HG02610 (cell line): ENCODE results near the gene FOXK2.
A peak's percentile ranks its signal among the peaks of the same experiment; 100 is the strongest.

Experiments
- ATAC-seq: cut with Tn5 transposase; IDR thresholded peaks from one replicate; pipeline ENCODE4 v1.9.1; 2021; ENCODE audit warnings: mild to moderate bottlenecking, moderate library complexity; ENCODE audit not compliant: unreplicated experiment

FOXK2 gene

GRCh38 chr17:82518826-82519810 lies at the start of gene FOXK2:
Gene FOXK2, plus strand, starts transcription at chr17:82519732. Its CDS starts 157 bp downstream, at chr17:82519889.
- peak; percentile 93 for ATAC-seq

- ATAC-seq = no peak
Observed at GRCh38 chr17:82470065-82470464, 49.5 kb upstream of the FOXK2 start.

GRCh38 chr17:82474223-82475010 lies 45.1 kb upstream of the FOXK2 start:
- ATAC-seq = no peak

DNA sequence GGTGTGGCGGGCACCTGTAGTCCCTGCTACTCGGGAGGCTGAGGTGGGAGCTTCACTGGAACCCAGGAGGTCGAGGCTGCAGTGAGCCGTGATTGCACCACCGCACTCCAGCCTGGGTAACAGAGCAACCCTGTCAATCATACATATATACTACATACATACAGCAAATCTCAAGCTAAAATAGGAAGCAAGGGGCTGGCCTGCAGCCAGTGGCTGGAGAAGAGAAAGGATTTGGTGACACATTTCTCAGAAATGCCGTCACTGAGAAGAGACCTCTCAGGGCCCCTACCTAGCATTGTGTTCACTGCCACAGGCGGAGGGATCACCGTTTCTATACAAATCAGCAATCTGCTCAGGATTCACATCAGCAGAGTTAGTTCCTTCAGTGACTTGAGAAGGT lies 44.1 kb upstream of the FOXK2 start:
- no peak for ATAC-seq

DNA sequence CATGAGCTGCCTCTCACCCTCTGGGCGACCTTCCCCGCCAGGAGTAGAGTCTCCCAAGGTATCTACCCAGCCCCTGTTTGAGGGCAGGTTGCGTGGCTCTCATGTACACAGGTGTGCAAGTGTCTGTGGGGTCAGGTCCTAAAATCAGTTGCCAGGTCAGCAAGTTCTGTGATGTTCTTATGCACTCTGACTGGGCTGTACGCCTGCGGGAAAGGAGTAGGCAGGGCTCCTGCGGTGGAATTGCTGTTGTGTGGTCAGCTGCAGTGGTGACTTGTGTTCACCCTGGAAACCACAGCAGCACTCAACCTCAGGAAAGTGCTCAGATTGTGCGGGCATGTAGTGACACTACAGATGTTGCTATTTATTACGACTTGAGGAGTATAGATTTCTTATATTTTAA lies 41.6 kb upstream of the FOXK2 start:
- no peak for ATAC-seq

DNA sequence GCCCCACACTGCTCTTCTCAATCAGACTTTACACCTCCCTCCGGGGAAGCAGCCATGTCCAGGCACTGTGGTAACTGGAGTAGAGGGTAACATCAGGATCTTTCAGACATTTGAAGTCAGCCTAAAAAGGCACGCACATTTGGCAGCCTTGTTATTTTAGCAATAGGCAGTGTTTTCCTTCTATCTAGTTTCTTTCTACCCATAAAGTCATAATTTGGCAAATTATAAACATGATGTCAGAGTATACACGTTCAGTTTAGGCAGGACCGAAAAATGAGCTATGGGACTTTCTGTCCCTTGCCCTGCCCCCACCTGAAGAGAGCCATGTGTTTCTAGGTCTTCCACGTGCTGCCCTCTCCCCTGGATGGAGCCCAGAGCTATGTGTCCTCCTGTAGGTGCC lies 39.9 kb upstream of the FOXK2 start:
- no peak for ATAC-seq

DNA sequence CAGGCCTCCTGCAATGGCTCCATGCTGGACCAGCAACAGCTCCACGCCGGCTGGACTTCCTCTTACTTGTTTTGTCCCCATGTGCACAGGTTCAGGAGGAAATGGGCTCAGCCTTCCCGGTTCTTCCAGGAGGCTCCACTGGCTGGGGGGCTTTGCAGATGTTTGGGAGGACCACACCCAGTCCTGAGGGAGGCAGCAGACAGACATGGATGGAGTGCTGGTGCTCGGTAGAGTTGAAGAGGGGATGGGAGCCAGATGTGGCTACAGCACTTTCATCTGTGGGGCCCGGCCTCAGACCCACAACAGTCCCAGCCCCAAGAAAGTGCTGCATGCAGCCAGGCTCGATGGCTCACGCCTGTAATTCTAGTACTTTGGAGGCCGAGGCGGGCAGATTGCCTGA lies 39.2 kb upstream of the FOXK2 start:
- ATAC-seq = no peak

GRCh38 chr17:82483204-82483660 lies 36.3 kb upstream of the FOXK2 start:
- no peak for ATAC-seq

DNA sequence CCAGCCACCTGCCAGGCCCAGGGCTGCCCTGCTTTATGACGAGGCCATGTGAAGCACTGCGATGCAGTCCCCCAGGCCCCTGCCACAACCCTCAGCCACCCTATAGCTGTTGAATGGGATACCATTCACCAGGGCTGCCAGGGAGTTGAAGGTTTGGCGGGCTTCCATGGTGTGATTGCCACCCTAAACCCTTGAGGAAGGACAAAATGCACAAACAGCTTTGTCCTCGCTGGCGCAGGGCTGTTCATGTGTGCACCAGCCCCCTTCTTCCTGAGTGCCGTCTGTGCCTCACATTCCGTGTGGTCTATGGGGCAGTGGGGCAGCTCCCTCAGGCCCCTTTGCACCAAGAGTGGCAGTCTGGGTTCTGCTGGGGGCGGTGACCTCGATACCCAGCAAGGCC lies 35.7 kb upstream of the FOXK2 start:
- no peak for ATAC-seq

DNA sequence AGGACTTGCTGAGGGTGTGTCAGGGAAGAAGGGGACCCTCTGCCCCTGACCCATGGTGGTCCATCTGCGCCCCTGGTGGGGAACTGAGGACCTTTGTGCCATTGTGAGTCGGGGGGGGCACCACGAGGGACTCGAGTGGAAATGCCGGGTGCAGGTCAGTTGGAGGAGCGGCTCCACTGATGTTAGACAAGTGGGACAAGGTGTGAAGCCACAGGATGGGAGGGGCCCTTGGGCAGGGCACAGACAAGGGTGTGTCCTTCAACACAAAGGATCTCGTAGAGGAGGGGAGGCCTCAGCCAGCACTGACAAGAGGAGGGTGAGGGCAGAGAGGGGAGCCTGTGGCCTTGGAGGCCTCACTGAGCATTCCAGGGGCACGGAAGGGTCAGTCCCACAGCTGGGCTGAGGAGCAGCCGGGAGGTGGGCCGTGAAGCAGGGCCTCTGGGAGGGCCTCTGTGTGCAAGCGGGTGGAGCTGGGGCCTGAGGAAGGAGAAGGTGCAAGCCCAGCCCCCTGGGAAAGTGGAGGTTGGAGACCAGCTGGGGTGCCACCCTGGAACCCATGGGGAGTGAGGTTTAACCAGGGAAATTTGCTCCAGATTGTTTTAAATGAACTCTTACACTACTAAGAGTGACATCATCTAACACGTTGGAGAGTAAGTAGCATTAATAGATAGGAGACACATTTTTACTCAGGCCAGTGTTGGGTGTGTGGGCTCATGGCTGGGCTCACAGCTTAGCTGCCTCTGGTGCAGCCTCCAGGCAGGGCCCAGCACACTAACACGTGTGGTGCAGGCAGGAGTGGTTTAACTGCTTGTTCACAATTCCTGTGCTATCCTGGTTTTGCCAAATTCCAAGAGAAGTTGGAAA lies 33.1 kb upstream of the FOXK2 start:
- no peak for ATAC-seq

- ATAC-seq = no peak
Observed at GRCh38 chr17:82487910-82488309, 31.6 kb upstream of the FOXK2 start.

DNA sequence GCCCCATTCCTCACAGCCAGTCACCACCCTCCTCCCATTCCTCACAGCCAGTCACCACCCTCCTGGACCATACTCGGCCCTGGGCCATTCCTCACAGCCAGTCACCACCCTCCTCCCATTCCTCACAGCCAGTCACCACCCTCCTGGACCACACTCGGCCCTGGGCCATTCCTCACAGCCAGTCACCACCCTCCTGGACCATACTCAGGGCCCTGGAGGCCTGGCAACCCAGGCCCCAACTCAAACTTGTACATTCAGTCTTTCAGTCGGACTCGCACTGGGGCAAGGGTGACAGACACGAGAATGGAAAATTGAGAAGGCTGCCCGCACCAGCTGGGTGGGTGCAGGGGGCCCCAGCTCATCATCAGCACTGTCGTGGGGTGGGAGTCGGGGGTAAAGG lies 30.4 kb upstream of the FOXK2 start:
- ATAC-seq = no peak

GRCh38 chr17:82489851-82490511 lies 29.6 kb upstream of the FOXK2 start:
- ATAC-seq = no peak

- no peak for ATAC-seq
Observed at GRCh38 chr17:82490512-82491195, 28.9 kb upstream of the FOXK2 start.

- no peak for ATAC-seq
Observed at GRCh38 chr17:82491196-82491530, 28.4 kb upstream of the FOXK2 start.

- no peak for ATAC-seq
Observed at GRCh38 chr17:82491533-82491932, 28.0 kb upstream of the FOXK2 start.

GRCh38 chr17:82492643-82493225 lies 26.8 kb upstream of the FOXK2 start:
- ATAC-seq = no peak

- ATAC-seq = no peak
Observed at GRCh38 chr17:82493226-82493781, 26.2 kb upstream of the FOXK2 start.
